ENCODE measurements around the gene RNF123. TPM values are rescaled to one million over a fixed set of nuclear protein-coding genes. Genes with fewer than 3 reads are reported as not detected.
"Not testable (repeated sequence)": the region's sequence is repeated elsewhere in the genome, so short reads cannot be mapped to it uniquely, and the experiment has no call there.

Gene RNF123
- total RNA-seq, 1 experiment from 2014 or later = 31.2 TPM

GRCh38 chr3:49738067-49738713, 48.8 kb downstream of the RNF123 start:
- Histone ChIP-seq H3K27me3 (ENCODE audit: control insufficient read depth, insufficient read depth, low read length) (no peaks in the 10 kb centered on the region), H3K36me3 (replicated peaks; ENCODE audit: control insufficient read depth, insufficient read depth, low read length) (peaks cover 7% of the 10 kb centered on the region), H3K4me3 (ENCODE audit: insufficient read depth, low read depth, low read length) (no peak overlapping the region)
- no peak for DNase-seq

- no peak overlapping the region for H3K4me3 ChIP-seq (ENCODE audit: insufficient read depth, low read depth, low read length)
- peaks cover 7% of the 10 kb centered on the region for H3K36me3 ChIP-seq (replicated peaks; ENCODE audit: control insufficient read depth, insufficient read depth, low read length)
- no peaks in the 10 kb centered on the region for H3K27me3 ChIP-seq (ENCODE audit: control insufficient read depth, insufficient read depth, low read length)
- DNase-seq = no peak
These were observed 51.1 kb downstream of the RNF123 start for GRCh38 chr3:49740427-49740826.

- no peak for DNase-seq
- Histone ChIP-seq H3K27me3 (ENCODE audit: control insufficient read depth, insufficient read depth, low read length) (no peaks in the 10 kb centered on the region), H3K36me3 (replicated peaks; ENCODE audit: control insufficient read depth, insufficient read depth, low read length) (no peaks in the 10 kb centered on the region; the same call in 1 of the 2 replicates), H3K4me3 (ENCODE audit: insufficient read depth, low read depth, low read length) (no peak overlapping the region)
These were observed 56.6 kb downstream of the RNF123 start for GRCh38 chr3:49745986-49746385.

GRCh38 chr3:49747792-49748480, 58.6 kb downstream of the RNF123 start:
- no peaks in the 10 kb centered on the region; the same call in 1 of the 2 replicates for H3K36me3 ChIP-seq (replicated peaks; ENCODE audit: control insufficient read depth, insufficient read depth, low read length)
- H3K27me3 ChIP-seq (ENCODE audit: control insufficient read depth, insufficient read depth, low read length) = no peaks in the 10 kb centered on the region
- H3K4me3 ChIP-seq (ENCODE audit: insufficient read depth, low read depth, low read length) = no peak overlapping the region
- DNase-seq = no peak

GRCh38 chr3:49748874-49749273, 59.5 kb downstream of the RNF123 start:
- DNase-seq; H3K36me3 ChIP-seq (replicated peaks; ENCODE audit: control insufficient read depth, insufficient read depth, low read length); H3K4me3 ChIP-seq (ENCODE audit: insufficient read depth, low read depth, low read length); H3K27me3 ChIP-seq (ENCODE audit: control insufficient read depth, insufficient read depth, low read length): not testable (repeated sequence)

- no peaks in the 10 kb centered on the region; the same call in 1 of the 2 replicates for H3K36me3 ChIP-seq (replicated peaks; ENCODE audit: control insufficient read depth, insufficient read depth, low read length)
- DNase-seq = no peak
- no peaks in the 10 kb centered on the region for H3K27me3 ChIP-seq (ENCODE audit: control insufficient read depth, insufficient read depth, low read length)
- H3K4me3 ChIP-seq (ENCODE audit: insufficient read depth, low read depth, low read length) = no peak overlapping the region
These were observed 60.7 kb downstream of the RNF123 start for GRCh38 chr3:49750056-49750455.

- no peak overlapping the region for H3K4me3 ChIP-seq (ENCODE audit: insufficient read depth, low read depth, low read length)
- DNase-seq = no peak
- no peaks in the 10 kb centered on the region; the same call in 1 of the 2 replicates for H3K36me3 ChIP-seq (replicated peaks; ENCODE audit: control insufficient read depth, insufficient read depth, low read length)
- no peaks in the 10 kb centered on the region for H3K27me3 ChIP-seq (ENCODE audit: control insufficient read depth, insufficient read depth, low read length)
These were observed 62.1 kb downstream of the RNF123 start for GRCh38 chr3:49751501-49751900.

- no peaks in the 10 kb centered on the region; the same call in 1 of the 2 replicates for H3K36me3 ChIP-seq (replicated peaks; ENCODE audit: control insufficient read depth, insufficient read depth, low read length)
- no peak for DNase-seq
- no peaks in the 10 kb centered on the region for H3K27me3 ChIP-seq (ENCODE audit: control insufficient read depth, insufficient read depth, low read length)
- H3K4me3 ChIP-seq (ENCODE audit: insufficient read depth, low read depth, low read length) = no peak overlapping the region
These were observed 65.2 kb downstream of the RNF123 start for GRCh38 chr3:49754536-49754935.

- Histone ChIP-seq H3K27me3 (ENCODE audit: control insufficient read depth, insufficient read depth, low read length) (no peaks in the 10 kb centered on the region), H3K36me3 (replicated peaks; ENCODE audit: control insufficient read depth, insufficient read depth, low read length) (no peaks in the 10 kb centered on the region; the same call in 1 of the 2 replicates), H3K4me3 (ENCODE audit: insufficient read depth, low read depth, low read length) (no peak overlapping the region)
- no peak for DNase-seq
These were observed 66.7 kb downstream of the RNF123 start for GRCh38 chr3:49756036-49756435.

GRCh38 chr3:49757197-49757596, 67.8 kb downstream of the RNF123 start:
- H3K27me3 ChIP-seq (ENCODE audit: control insufficient read depth, insufficient read depth, low read length) = no peaks in the 10 kb centered on the region
- DNase-seq = no peak
- H3K4me3 ChIP-seq (ENCODE audit: insufficient read depth, low read depth, low read length) = no peak overlapping the region
- no peaks in the 10 kb centered on the region; the same call in 1 of the 2 replicates for H3K36me3 ChIP-seq (replicated peaks; ENCODE audit: control insufficient read depth, insufficient read depth, low read length)

- DNase-seq = no peak
- Histone ChIP-seq H3K36me3 (replicated peaks; ENCODE audit: control insufficient read depth, insufficient read depth, low read length) (no peaks in the 10 kb centered on the region; the same call in 1 of the 2 replicates), H3K4me3 (ENCODE audit: insufficient read depth, low read depth, low read length) (no peak overlapping the region), H3K27me3 (ENCODE audit: control insufficient read depth, insufficient read depth, low read length) (no peaks in the 10 kb centered on the region)
These were observed 69.9 kb downstream of the RNF123 start for GRCh38 chr3:49759226-49759625.

- DNase-seq = no peak
- H3K27me3 ChIP-seq (ENCODE audit: control insufficient read depth, insufficient read depth, low read length) = no peaks in the 10 kb centered on the region
- H3K36me3 ChIP-seq (replicated peaks; ENCODE audit: control insufficient read depth, insufficient read depth, low read length) = no peaks in the 10 kb centered on the region; the same call in 1 of the 2 replicates
- no peak overlapping the region for H3K4me3 ChIP-seq (ENCODE audit: insufficient read depth, low read depth, low read length)
These were observed 72.3 kb downstream of the RNF123 start for GRCh38 chr3:49761661-49762060.

GRCh38 chr3:49763981-49764380, 74.6 kb downstream of the RNF123 start:
- no peak for DNase-seq
- no peak overlapping the region for H3K4me3 ChIP-seq (ENCODE audit: insufficient read depth, low read depth, low read length)
- no peaks in the 10 kb centered on the region for H3K36me3 ChIP-seq (replicated peaks; ENCODE audit: control insufficient read depth, insufficient read depth, low read length)
- no peaks in the 10 kb centered on the region for H3K27me3 ChIP-seq (ENCODE audit: control insufficient read depth, insufficient read depth, low read length)

GRCh38 chr3:49769286-49769915, 80.0 kb downstream of the RNF123 start:
- Histone ChIP-seq H3K4me3 (ENCODE audit: insufficient read depth, low read depth, low read length) (no peak overlapping the region), H3K27me3 (ENCODE audit: control insufficient read depth, insufficient read depth, low read length) (no peaks in the 10 kb centered on the region), H3K36me3 (replicated peaks; ENCODE audit: control insufficient read depth, insufficient read depth, low read length) (no peaks in the 10 kb centered on the region)
- DNase-seq = no peak

- Histone ChIP-seq H3K4me3 (ENCODE audit: insufficient read depth, low read depth, low read length) (no peak overlapping the region), H3K36me3 (replicated peaks; ENCODE audit: control insufficient read depth, insufficient read depth, low read length) (no peaks in the 10 kb centered on the region), H3K27me3 (ENCODE audit: control insufficient read depth, insufficient read depth, low read length) (no peaks in the 10 kb centered on the region)
- no peak for DNase-seq
These were observed 80.6 kb downstream of the RNF123 start for GRCh38 chr3:49769926-49770325.

Measured in H7 (cell line).